ENCODE results near the gene HRH1. TPM values are rescaled to one million over a fixed set of nuclear protein-coding genes. Genes with fewer than 3 reads are reported as not detected.

Gene HRH1
- total and polyA plus RNA-seq, 9 donors, result 3.4 to 24.1 (median 6.0) TPM

GRCh38 chr3:11168881-11169805, 14.8 kb downstream of the HRH1 start:
- Histone ChIP-seq H3K4me1 (ENCODE audit: insufficient read depth) (peaks cover 26% of the 10 kb centered on the region), H3K36me3 (no peaks in the 10 kb centered on the region), H3K27ac (no peak overlapping the region), H3K4me3 (no peak overlapping the region), H3K27me3 (no peaks in the 10 kb centered on the region), H3K9me3 (no peaks in the 10 kb centered on the region)
- intact Hi-C loops (cut with DNase I), result no loop called here
- WGBS, 3 donors, result 66 to 68% (median 66%) methylated on average over 13 of the region's 13 CpGs
- TF ChIP-seq CTCF (IDR thresholded peaks at IDR 0.05), result no peak
- no peak for TF ChIP-seq POLR2A (IDR thresholded peaks at IDR 0.05)
- no peak for TF ChIP-seq EP300 (IDR thresholded peaks at IDR 0.05)
- DNase-seq, result no peak

GRCh38 chr3:11170052-11170770, 15.9 kb downstream of the HRH1 start:
- DNase-seq, result no peak
- intact Hi-C loops (cut with DNase I), result no loop called here
- H3K36me3 ChIP-seq, result no peaks in the 10 kb centered on the region
- H3K27me3 ChIP-seq, result no peaks in the 10 kb centered on the region
- TF ChIP-seq CTCF (IDR thresholded peaks at IDR 0.05), result no peak
- no peak for TF ChIP-seq EP300 (IDR thresholded peaks at IDR 0.05)
- TF ChIP-seq POLR2A (IDR thresholded peaks at IDR 0.05), result no peak
- H3K4me1 ChIP-seq (ENCODE audit: insufficient read depth), result peaks cover 23% of the 10 kb centered on the region
- peak overlapping the region in 1 of 2 donors; percentile 35 for H3K27ac ChIP-seq
- WGBS, 3 donors, result 29 to 57% (median 39%) methylated on average over 21 of the region's 21 CpGs
- H3K9me3 ChIP-seq, result no peaks in the 10 kb centered on the region
- no peak overlapping the region for H3K4me3 ChIP-seq

DNA sequence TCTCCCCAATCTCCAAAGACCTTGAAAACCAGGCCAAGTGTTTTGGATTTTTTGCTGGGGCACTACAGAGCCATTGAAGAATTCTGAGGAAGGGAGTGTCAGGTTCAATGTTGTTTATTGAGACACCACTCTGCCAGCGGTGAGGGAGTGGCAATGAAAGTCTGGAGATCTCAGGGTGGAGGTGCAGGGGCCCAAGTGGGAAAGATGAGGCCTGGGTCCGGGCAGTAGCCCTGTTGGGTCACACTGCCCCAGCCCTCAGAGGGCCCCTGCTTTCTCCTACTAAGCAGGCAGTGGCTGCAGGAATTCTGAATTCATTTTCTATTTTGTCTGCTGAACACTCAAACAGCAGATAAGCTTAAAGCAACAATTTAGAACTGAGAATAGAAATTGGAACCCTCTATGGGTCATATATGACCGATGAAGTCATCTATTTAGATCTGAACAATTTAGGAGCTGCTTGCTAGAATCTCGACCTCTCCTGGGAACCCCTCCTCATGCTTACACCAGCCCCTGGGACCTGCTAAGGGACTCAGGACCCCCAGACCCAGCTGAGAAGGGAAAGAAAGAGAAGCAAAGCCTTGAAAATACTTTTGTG, 17.9 kb downstream of the HRH1 start:
- TF ChIP-seq CTCF (IDR thresholded peaks at IDR 0.05) (no peak), POLR2A (IDR thresholded peaks at IDR 0.05) (no peak), EP300 (IDR thresholded peaks at IDR 0.05) (no peak)
- DNase-seq, result peak; percentile 37 to 73 (median 57)
- H3K4me3 ChIP-seq, result no peak overlapping the region
- peak overlapping the region; percentile 50 to 70 for H3K27ac ChIP-seq
- intact Hi-C loops (cut with DNase I), result no loop called here
- H3K36me3 ChIP-seq, result no peaks in the 10 kb centered on the region
- H3K27me3 ChIP-seq, result no peaks in the 10 kb centered on the region
- peaks cover 23% of the 10 kb centered on the region for H3K4me1 ChIP-seq (ENCODE audit: insufficient read depth)
- 5 to 15% (median 15%) methylated on average over 4 of the region's 4 CpGs for WGBS, 3 donors
- H3K9me3 ChIP-seq, result no peaks in the 10 kb centered on the region

DNA sequence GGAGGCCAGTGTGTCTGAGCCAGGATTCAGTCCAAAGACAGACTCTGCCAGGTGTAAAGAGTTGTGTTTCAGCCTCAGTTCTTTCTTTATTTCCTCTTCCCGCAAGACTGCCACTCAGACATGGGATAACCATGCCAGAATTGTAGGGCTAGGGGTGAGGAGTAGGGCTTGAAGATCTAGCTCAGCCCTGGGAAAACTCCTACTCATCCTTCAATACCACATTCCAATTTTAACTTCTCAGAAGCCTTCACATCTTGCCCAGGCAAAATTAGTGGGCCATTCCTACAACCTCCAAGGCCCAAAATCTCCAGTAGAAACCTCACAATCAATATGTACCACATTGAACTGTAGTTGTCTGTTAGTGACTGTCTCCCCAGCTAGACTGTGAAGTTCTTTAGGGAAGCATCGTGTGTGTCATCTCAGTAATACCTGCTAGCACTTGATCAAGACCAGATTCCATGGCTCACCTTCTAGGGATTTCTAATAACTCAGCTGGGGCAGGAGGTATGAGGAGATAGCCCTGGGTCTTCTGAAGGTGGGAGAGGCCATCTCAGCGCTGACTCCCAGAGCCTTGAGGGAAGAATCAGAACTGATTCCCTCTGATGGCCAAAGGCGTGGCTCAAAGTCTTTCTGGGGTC, 19.7 kb downstream of the HRH1 start:
- H3K4me1 ChIP-seq (ENCODE audit: insufficient read depth), result peaks cover 23% of the 10 kb centered on the region
- peak overlapping the region in 1 of 2 donors; percentile 70 for H3K27ac ChIP-seq
- TF ChIP-seq POLR2A (IDR thresholded peaks at IDR 0.05), result no peak
- no peak for TF ChIP-seq EP300 (IDR thresholded peaks at IDR 0.05)
- TF ChIP-seq CTCF (IDR thresholded peaks at IDR 0.05), result no peak
- H3K36me3 ChIP-seq, result no peaks in the 10 kb centered on the region
- no peaks in the 10 kb centered on the region for H3K27me3 ChIP-seq
- DNase-seq, result no peak
- no peaks in the 10 kb centered on the region for H3K9me3 ChIP-seq
- WGBS, 3 donors, result 84 to 86% (median 85%) methylated on average over 4 of the region's 4 CpGs
- intact Hi-C loops (cut with DNase I), result no loop called here
- H3K4me3 ChIP-seq, result no peak overlapping the region

All from ovary (tissue), 9 donors.